Chondrocyte (in vitro differentiated cells): ENCODE data around the gene ANKRD2. TPM values are rescaled to one million over a fixed set of nuclear protein-coding genes. Genes with fewer than 3 reads are reported as not detected.

Experiments
- DNase-seq: peaks from one replicate; pipeline ENCODE4 v3.0.0; 2021; ENCODE audit warnings: mixed read lengths, low spot score
- H3K27ac Mint-ChIP-seq: one replicate; pipeline ENCODE4 v1.8.0; 2021; ENCODE audit warnings: mild to moderate bottlenecking, moderate library complexity, mixed read lengths; ENCODE audit not compliant: unreplicated experiment
- H3K27me3 Mint-ChIP-seq: 2 replicates; pipeline ENCODE4 v1.8.0; 2021; ENCODE audit warnings: low read depth, mixed read lengths
- H3K36me3 Mint-ChIP-seq: 2 replicates; pipeline ENCODE4 v1.8.0; 2021; ENCODE audit warnings: low read depth, mixed read lengths
- H3K4me1 Mint-ChIP-seq: 2 replicates; pipeline ENCODE4 v1.8.0; 2021; ENCODE audit warnings: low read depth, mild to moderate bottlenecking, mixed read lengths
- H3K4me3 Mint-ChIP-seq: one replicate; pipeline ENCODE4 v1.8.0; 2021; ENCODE audit warnings: mild to moderate bottlenecking, moderate library complexity, mixed read lengths; ENCODE audit not compliant: unreplicated experiment
- H3K9me3 Mint-ChIP-seq: 2 replicates; pipeline ENCODE4 v1.8.0; 2021; ENCODE audit warnings: low read depth, mixed read lengths
- total RNA-seq: library from RNA; stranded (reverse); gene quantifications from 3 replicates; pipeline ENCODE4 v1.2.1, GENCODE V29; 2021
- TF ChIP-seq, protein P1 (sequence below): fragments of 200-600 bp; sonication (generic); IDR thresholded peaks from 2 replicates; pipeline ENCODE4 v1.5.0; 2021; ENCODE audit warnings: antibody characterized with exemption, mild to moderate bottlenecking, moderate library complexity

Gene ANKRD2
- total RNA-seq, 1 donor from 2014 or later, result 0.60 TPM

GRCh38 chr10:97608991-97609561 is 36.5 kb downstream of the ANKRD2 start:
- no peaks in the 10 kb centered on the region for H3K36me3 Mint-ChIP-seq
- no peaks in the 10 kb centered on the region for H3K27me3 Mint-ChIP-seq
- peak overlapping the region; percentile 5 for H3K4me3 Mint-ChIP-seq
- peaks cover 26% of the 10 kb centered on the region for H3K4me1 Mint-ChIP-seq
- no peaks in the 10 kb centered on the region for H3K9me3 Mint-ChIP-seq
- TF ChIP-seq, protein P1, sequence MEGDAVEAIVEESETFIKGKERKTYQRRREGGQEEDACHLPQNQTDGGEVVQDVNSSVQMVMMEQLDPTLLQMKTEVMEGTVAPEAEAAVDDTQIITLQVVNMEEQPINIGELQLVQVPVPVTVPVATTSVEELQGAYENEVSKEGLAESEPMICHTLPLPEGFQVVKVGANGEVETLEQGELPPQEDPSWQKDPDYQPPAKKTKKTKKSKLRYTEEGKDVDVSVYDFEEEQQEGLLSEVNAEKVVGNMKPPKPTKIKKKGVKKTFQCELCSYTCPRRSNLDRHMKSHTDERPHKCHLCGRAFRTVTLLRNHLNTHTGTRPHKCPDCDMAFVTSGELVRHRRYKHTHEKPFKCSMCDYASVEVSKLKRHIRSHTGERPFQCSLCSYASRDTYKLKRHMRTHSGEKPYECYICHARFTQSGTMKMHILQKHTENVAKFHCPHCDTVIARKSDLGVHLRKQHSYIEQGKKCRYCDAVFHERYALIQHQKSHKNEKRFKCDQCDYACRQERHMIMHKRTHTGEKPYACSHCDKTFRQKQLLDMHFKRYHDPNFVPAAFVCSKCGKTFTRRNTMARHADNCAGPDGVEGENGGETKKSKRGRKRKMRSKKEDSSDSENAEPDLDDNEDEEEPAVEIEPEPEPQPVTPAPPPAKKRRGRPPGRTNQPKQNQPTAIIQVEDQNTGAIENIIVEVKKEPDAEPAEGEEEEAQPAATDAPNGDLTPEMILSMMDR, result no peak
- DNase-seq, result peak; percentile 47
- peak overlapping the region; percentile 74 for H3K27ac Mint-ChIP-seq

GRCh38 chr10:97611473-97611872 is 38.9 kb downstream of the ANKRD2 start:
- no peaks in the 10 kb centered on the region for H3K27me3 Mint-ChIP-seq
- peaks cover 26% of the 10 kb centered on the region for H3K4me1 Mint-ChIP-seq
- H3K36me3 Mint-ChIP-seq, result peaks cover 2% of the 10 kb centered on the region
- TF ChIP-seq, protein P1, result no peak
- H3K4me3 Mint-ChIP-seq, result no peak overlapping the region
- no peak for DNase-seq
- no peak overlapping the region for H3K27ac Mint-ChIP-seq
- no peaks in the 10 kb centered on the region for H3K9me3 Mint-ChIP-seq

DNA sequence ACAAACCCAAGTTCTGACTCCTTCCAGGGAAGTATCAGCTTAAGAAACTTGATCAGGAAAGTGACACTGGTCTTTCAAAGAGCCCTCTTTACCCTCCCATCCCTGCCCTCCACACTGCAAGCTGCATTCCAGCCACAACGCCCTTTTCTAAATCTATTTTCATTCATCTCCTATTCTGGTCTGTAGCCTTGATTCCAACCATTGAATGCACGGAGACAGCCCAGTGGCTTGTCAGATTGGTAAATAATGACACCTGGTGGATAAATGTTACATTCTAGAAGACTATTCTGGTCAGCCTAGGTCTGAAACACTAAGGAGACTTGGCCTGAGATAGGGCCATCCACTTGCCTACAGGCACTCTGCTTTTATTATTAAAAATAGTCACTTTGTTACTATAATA is 39.8 kb downstream of the ANKRD2 start:
- TF ChIP-seq, protein P1, result peak; percentile 85
- peaks cover 26% of the 10 kb centered on the region for H3K4me1 Mint-ChIP-seq
- H3K9me3 Mint-ChIP-seq, result no peaks in the 10 kb centered on the region
- H3K27ac Mint-ChIP-seq, result peak overlapping the region; percentile 45
- no peak overlapping the region for H3K4me3 Mint-ChIP-seq
- H3K27me3 Mint-ChIP-seq, result no peaks in the 10 kb centered on the region
- DNase-seq, result no peak
- H3K36me3 Mint-ChIP-seq, result peaks cover 6% of the 10 kb centered on the region

GRCh38 chr10:97618285-97618684 is 45.7 kb downstream of the ANKRD2 start:
- H3K27ac Mint-ChIP-seq, result no peak overlapping the region

GRCh38 chr10:97618733-97619132 is 46.2 kb downstream of the ANKRD2 start:
- no peak overlapping the region for H3K27ac Mint-ChIP-seq
- H3K36me3 Mint-ChIP-seq, result peaks cover 6% of the 10 kb centered on the region

More at GRCh38 chr10:97618285-97618684, 45.7 kb downstream of the ANKRD2 start:
- TF ChIP-seq, protein P1, result no peak
- no peak for DNase-seq
- H3K27me3 Mint-ChIP-seq, result no peaks in the 10 kb centered on the region
- peaks cover 6% of the 10 kb centered on the region for H3K36me3 Mint-ChIP-seq
- H3K9me3 Mint-ChIP-seq, result no peaks in the 10 kb centered on the region
- H3K4me1 Mint-ChIP-seq, result no peaks in the 10 kb centered on the region
- no peak overlapping the region for H3K4me3 Mint-ChIP-seq

More at GRCh38 chr10:97618733-97619132, 46.2 kb downstream of the ANKRD2 start:
- H3K4me1 Mint-ChIP-seq, result no peaks in the 10 kb centered on the region
- TF ChIP-seq, protein P1, result no peak
- no peak for DNase-seq
- H3K4me3 Mint-ChIP-seq, result no peak overlapping the region
- no peaks in the 10 kb centered on the region for H3K27me3 Mint-ChIP-seq
- no peaks in the 10 kb centered on the region for H3K9me3 Mint-ChIP-seq
